Activated naive CD4-positive, alpha-beta T cell (primary cell): Measurements from ENCODE around the gene EEFSEC.

Experiments
- DNase-seq, 4 experiments: peaks; one replicate each; lab custom pipeline; 2025; lab: John Stamatoyannopoulos, UW

EEFSEC gene

GRCh38 chr3:128369121-128369703 is 215.9 kb downstream of the EEFSEC start:
- no peak for DNase-seq

DNA sequence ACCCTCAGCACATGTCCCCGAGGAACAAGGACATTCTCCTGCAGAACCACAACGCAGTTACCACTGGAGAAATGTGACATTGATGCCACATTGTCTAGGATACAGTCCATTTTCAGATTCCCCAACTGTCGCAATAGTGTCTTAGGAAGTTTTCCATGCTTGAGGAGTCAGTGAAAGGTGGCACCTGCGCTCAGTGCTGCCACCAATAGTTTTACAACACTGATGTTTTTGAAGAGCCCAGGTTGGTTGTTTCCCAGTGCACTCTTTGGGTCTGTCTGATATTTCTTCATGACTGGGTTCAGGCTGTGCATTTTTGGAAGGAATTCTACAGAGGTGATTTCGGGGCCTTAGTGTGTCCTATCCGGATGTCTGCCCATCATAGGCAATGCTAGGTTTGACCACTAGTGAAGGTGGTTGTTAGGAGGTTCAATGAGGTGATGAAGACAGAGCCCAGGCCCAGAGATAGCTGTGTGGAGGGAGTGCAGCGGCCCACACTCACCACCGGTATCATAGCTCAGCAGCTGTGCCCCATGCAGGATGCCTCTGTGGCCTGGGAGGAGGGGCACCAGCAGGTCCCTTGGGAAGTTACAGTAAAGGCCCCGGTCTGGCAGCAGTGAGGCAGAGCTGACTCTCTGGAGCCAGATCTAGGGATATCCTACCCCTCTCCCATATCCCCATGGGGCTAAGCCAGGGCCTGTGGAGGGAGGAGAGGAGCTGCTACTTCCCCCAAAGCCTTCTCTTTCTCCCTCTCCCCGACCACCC is 216.8 kb downstream of the EEFSEC start:
- no peak for DNase-seq

- DNase-seq, result no peak
Measured at GRCh38 chr3:128372281-128372680, 219.0 kb downstream of the EEFSEC start.

DNA sequence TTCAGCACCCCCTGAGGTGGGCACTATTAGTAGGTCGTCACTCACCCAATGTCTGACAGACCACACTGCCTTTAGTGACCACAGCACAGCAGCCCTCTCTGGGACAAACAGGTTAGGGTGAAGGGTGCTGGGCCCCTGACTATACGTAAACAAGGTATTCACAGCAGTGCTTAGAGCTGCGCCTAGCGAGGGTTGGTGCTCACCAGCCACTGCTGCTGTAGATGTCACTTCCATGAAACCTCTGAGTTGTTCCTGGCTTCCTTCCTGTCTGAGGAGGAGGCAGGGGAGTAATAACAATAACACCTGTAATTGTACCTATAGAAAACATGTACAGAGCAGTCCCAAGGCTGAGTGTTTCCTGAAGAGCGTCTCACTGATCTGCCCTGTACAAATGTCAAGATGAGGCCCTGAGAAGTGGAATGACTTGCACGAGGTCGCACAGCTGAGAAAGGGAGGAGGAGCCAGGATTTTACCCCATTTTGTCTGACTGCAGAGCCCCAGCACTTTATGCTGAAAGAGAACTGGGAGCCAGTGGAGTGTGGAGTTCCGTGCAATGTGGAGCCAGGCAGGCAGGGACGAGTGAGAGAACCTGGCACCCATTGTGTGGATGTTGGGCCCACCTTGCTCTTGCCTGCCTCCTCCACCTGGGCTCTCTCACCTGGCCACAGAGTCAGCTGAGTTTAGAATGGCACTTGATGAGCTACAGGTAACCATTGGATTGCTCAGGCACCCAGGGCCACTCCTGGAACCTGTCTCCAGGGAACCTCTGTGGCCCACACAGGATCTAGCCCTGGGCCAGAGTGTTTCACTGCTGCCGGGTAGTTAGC is 219.6 kb downstream of the EEFSEC start:
- no peak for DNase-seq

GRCh38 chr3:128374746-128375445 is 221.6 kb downstream of the EEFSEC start:
- no peak for DNase-seq

DNA sequence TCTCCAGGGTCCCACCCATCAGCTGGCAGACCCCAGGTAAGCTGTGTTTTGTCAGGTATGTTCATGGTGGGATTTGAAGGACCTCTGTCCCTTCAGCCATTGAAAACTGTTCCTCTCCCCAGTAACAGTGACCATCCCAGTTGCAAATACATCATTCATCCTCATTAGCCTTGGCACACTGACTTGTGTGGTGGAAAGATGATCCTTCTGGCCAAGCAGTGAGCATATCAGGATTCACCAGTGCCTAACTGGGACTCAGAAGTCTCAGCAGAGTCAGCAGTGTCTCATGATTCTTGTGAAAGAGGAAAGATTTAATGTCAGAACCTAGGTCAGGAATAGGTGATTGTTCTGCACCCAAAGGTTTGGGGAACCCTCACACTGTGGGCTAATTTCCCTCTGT is 223.2 kb downstream of the EEFSEC start:
- no peak for DNase-seq

DNA sequence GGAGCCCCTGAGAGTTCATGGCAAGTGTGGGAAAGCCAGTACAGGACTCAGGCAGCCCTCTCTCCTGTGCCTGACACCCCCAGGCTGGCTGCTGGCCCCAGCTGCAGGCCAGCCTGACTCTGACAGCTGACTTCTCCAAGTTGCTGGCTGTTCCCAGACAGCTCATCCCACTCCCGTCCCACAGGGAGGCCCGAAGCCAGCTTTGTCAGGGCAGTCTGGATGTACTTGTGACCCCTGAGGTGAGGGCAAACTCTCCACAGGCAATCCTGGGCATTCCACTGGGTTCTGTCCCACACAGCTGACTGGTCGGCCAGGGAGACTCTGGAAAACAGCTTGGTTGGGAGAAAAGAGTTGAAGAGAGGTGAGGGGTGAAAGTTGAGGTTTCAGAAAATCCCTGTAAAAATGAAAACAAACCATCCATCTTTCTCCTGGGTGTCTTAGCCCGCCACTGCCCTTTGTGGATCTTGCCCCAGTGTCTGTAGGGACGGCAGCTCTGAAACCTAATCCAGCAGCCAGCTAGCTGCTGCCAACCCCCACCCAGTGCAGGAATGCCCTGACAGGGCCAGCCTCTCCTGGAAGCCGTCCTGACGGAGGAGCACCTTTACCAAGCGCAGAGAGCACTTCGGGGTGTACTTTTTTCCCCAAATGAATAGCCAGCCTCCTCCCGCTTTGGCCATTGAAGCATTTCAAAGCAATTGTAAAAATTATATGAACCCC is 225.5 kb downstream of the EEFSEC start:
- no peak for DNase-seq

- no peak for DNase-seq
Measured at GRCh38 chr3:128379367-128380160, 226.3 kb downstream of the EEFSEC start.

GRCh38 chr3:128380295-128380694 is 227.0 kb downstream of the EEFSEC start:
- no peak for DNase-seq

DNA sequence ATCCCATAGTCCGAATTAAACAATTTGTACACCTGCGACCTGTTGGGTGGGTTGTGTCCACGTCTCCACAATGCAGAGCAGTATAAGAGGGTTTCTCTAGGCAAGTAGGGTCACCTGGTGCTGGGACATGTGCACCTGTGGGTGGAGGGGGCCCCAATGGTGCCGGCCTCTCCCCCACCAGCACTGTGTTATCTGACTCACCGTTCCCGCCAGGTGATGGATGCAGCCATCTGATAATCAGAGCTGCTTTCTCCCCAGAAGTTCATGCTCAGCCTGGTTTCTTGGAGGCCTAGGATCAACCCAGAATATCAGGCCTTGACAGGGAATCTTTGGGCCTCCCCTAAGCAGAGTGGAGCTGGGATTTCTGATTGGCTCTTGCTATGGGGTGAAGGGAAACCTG is 227.4 kb downstream of the EEFSEC start:
- DNase-seq, result no peak

- no peak for DNase-seq
Measured at GRCh38 chr3:128381609-128382008, 228.3 kb downstream of the EEFSEC start.

DNA sequence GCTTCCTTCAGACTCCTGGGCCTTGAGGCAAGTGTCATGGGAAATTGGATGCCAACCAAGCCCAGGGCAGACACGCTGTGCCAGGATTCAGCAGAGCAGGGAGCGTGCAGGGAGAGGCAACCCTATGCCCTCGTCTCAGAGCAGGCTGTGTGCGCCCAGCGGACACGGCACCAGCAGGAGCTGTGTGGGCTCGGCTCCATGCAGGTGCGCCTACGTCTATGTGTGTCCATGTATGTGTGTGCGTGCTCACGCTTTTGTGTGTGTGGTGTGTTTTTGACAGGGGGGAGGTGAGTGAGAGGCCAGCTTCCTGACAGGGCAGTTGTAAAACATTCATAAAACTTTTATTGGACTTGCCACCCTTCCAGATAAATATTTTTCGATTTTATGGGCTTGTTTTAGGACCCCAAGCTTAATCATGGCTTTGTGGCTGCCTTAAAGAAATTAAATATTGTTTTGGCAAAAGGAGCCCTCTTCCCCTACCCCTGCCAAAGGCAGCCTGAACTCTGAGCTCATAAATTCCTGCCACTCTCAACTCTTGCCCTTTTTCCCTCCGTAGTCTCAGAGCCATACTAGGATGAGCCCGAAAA is 229.0 kb downstream of the EEFSEC start:
- DNase-seq, result no peak

DNA sequence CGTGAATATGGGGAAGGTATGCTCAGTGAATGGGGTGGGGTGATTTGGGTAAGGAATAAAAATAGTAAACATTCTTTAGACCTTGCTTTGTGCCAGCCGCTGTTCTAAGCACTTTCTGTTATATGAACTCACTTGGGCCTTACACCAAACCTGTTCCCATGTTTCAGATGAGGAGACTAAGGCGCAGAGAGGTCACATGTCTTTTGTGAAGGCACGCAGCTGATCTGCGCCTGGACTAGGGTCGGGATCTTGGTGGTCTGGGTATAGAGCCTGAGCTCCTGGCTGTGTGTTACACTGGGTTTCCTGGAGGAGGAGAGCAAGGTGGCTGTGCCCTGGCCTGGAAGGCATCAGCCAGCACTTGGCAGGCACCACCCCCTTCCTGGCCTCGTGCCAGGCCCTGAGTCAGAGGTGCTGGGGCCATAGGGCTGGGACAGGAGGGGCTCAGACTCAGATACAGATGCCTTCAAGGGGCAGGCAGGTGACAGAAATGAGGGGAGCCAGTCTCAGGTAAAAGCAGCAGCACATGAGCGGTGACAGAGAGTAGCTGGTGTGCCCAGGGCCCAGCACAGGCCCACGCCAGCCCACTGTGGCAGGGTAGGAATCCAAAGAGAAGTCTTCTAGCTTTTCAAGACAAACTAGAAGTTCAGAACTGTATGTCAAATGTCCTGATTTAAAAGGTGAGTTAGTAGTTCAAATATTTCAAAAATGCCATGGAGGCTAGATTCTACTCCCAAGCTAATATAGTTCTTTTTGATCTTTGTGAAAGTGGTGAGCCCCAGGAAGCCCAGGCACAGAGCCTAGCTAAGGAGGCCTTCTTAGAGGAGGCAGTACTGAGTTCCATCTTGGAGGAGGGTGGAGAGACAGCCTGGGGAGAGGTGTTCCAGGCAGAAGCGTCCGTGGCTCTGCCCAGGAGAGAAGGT is 230.3 kb downstream of the EEFSEC start:
- DNase-seq, result peak in 2 of 4 experiments; percentile 5 to 71

GRCh38 chr3:128385080-128385832 is 232.0 kb downstream of the EEFSEC start:
- DNase-seq, result no peak

DNA sequence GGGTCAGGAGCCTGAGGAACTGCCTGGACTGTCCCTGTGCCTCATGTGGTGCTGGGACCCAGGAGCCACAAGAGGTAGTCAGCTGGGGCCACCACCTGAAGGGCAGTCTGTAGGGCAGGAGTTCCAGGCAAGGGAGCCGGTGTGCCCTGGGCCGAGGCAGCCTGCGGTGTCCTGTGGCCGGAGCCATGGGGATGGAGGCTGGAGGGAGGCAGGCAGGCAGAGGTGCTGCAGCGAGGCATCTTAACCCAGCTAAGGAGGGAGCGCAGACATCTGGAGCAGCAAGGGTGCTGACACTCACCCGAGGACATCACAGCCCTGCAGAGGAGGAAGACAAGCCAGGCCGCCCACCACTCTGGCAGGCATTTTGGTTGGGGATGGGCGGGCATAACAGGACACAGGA is 235.7 kb downstream of the EEFSEC start:
- no peak for DNase-seq

- DNase-seq, result no peak
Measured at GRCh38 chr3:128390867-128391266, 237.6 kb downstream of the EEFSEC start.

GRCh38 chr3:128392021-128392420 is 238.7 kb downstream of the EEFSEC start:
- no peak for DNase-seq

DNA sequence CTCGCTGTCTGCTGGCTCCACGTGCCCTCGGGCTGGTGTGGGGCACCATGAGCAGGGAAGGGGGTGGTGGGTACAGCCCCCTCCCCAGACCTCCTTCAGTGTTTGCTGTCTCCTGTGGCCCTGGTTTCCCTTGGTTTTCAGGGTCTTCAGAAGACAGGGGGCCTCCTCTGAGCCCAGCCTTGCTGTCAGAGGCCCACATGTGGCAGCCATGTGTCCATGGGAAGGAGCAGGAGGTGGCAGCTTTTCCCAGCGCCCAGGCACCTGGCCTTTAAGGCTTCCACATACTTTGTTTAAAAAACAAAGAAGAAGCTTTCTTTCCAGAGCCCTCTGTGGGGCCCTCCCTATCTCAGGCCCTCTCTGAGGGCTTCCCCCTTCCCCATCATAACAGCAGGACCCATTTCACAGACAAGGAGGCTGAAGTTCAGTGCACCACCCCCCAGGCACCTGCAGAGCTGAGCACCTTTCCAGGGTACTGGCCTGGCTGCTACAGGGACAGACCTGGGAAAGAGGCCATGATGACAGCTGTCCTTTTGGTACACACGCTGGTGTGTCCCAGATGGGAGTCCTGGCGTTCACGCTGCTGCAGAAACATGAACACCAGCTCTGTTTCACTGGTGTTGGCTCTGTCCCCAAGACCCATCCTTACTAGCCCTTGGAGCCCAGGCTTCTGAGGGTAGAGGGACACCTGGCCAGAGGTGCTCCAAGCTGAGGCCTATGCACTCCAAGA is 239.7 kb downstream of the EEFSEC start:
- no peak for DNase-seq
